HEK293 (cell line): Measurements from ENCODE around the gene LRRC7.

Experiments used
- CTCF ChIA-PET: fragments of 350-600 bp; formaldehyde crosslinking; extraction: SDS; loops from one replicate; lab custom pipeline; 2021; ENCODE audit warnings: antibody characterized with exemption; lab: Yijun Ruan, JAX
- POLR2A ChIA-PET: fragments of 300-600 bp; formaldehyde crosslinking; extraction: SDS; loops from one replicate; lab custom pipeline; 2020; ENCODE audit warnings: antibody characterized with exemption, inconsistent platforms; lab: Yijun Ruan, JAX
- H3K27ac ChIP-seq: fragments of 200-500 bp; sonication (Bioruptor generic); 2 replicates; pipeline ENCODE4 v1.5.1; 2014; ENCODE audit warnings: low read depth, low read length, control low read depth, inconsistent platforms; ENCODE audit errors: extremely low read depth
- H3K36me3 ChIP-seq, 2 experiments: fragments of 200-500 bp in 1 of 2; sonication (Bioruptor generic) in 1 of 2; 1 replicate in 1 of 2; 2 replicates in 1 of 2; pipeline ENCODE4 v1.5.1; 2014 to 2017; ENCODE audit warnings: inconsistent platforms in 2 of 2, low read length in 2 of 2; ENCODE audit not compliant: control insufficient read depth in 2 of 2, insufficient read depth in 1 of 2
- H3K4me1 ChIP-seq: fragments of 200-500 bp; sonication (Bioruptor generic); 2 replicates; pipeline ENCODE4 v1.5.1; 2014; ENCODE audit warnings: mild to moderate bottlenecking, low read length, inconsistent platforms; ENCODE audit not compliant: control insufficient read depth, insufficient read depth
- H3K4me3 ChIP-seq: 2 replicates; pipeline ENCODE4 v1.5.1; 2011; ENCODE audit warnings: low read depth, mild to moderate bottlenecking, control low read depth, low read length, moderate library complexity
- H3K9me3 ChIP-seq: fragments of 200-500 bp; sonication (Bioruptor generic); 2 replicates; pipeline ENCODE4 v1.5.1; 2014; ENCODE audit warnings: low read depth, low read length, inconsistent platforms; ENCODE audit not compliant: control insufficient read depth, insufficient read depth
- KLF1 ChIP-seq: fragments of 450-650 bp; formaldehyde crosslinking; IDR thresholded peaks from 2 replicates; pipeline ENCODE4 v1.5.1; 2016; ENCODE audit warnings: missing biosample characterization, missing genetic modification characterization
- KLF10 ChIP-seq: fragments of 450-650 bp; IDR thresholded peaks from 2 replicates; pipeline ENCODE4 v1.5.1; 2018; ENCODE audit warnings: missing biosample characterization, mild to moderate bottlenecking, missing genetic modification characterization
- MYNN ChIP-seq: fragments of 450-650 bp; formaldehyde crosslinking; IDR thresholded peaks from 2 replicates; pipeline ENCODE4 v1.5.1; 2016; ENCODE audit warnings: missing biosample characterization, missing genetic modification characterization, borderline replicate concordance
- PRDM1 ChIP-seq: fragments of 450-650 bp; formaldehyde crosslinking; IDR thresholded peaks from 2 replicates; pipeline ENCODE4; 2016; ENCODE audit warnings: missing biosample characterization, missing genetic modification characterization
- SCRT2 ChIP-seq: fragments of 450-650 bp; formaldehyde crosslinking; IDR thresholded peaks from 2 replicates; pipeline ENCODE4 v1.5.1; 2016; ENCODE audit warnings: missing biosample characterization, missing genetic modification characterization
- YY1 ChIP-seq: fragments of 450-650 bp; formaldehyde crosslinking; IDR thresholded peaks from 2 replicates; pipeline ENCODE4 v1.5.1; 2018; ENCODE audit warnings: missing biosample characterization, missing genetic modification characterization
- ZBTB7A ChIP-seq: fragments of 450-650 bp; formaldehyde crosslinking; IDR thresholded peaks from 2 replicates; pipeline ENCODE4 v1.5.1; 2016; ENCODE audit warnings: low read depth, missing biosample characterization, missing genetic modification characterization
- ZEB2 ChIP-seq: fragments of 450-650 bp; formaldehyde crosslinking; IDR thresholded peaks from 2 replicates; pipeline ENCODE4 v1.5.1; 2016; ENCODE audit warnings: missing biosample characterization, missing genetic modification characterization
- ZNF146 ChIP-seq: fragments of 450-650 bp; formaldehyde crosslinking; IDR thresholded peaks from 2 replicates; pipeline ENCODE4 v1.5.1; 2016; ENCODE audit warnings: missing biosample characterization, missing genetic modification characterization
- ZNF24 ChIP-seq: fragments of 450-650 bp; formaldehyde crosslinking; IDR thresholded peaks from 2 replicates; pipeline ENCODE4 v1.5.1; 2016; ENCODE audit warnings: missing biosample characterization, missing genetic modification characterization
- ZNF280D ChIP-seq: fragments of 450-650 bp; formaldehyde crosslinking; IDR thresholded peaks from 2 replicates; pipeline ENCODE4 v1.5.1; 2016; ENCODE audit warnings: missing biosample characterization, missing genetic modification characterization
- ZNF302 ChIP-seq: fragments of 450-650 bp; formaldehyde crosslinking; IDR thresholded peaks from 2 replicates; pipeline ENCODE4 v1.5.1; 2016; ENCODE audit warnings: missing biosample characterization, missing genetic modification characterization, low read depth
- ZNF324 ChIP-seq: fragments of 450-650 bp; formaldehyde crosslinking; IDR thresholded peaks from 2 replicates; pipeline ENCODE4 v1.5.1; 2016; ENCODE audit warnings: missing biosample characterization, missing genetic modification characterization
- ZNF366 ChIP-seq: fragments of 450-650 bp; formaldehyde crosslinking; conservative IDR thresholded peaks from 2 replicates; pipeline ENCODE4 v1.5.1; 2016; ENCODE audit warnings: missing biosample characterization, missing genetic modification characterization
- ZNF514 ChIP-seq: fragments of 450-650 bp; formaldehyde crosslinking; IDR thresholded peaks from 2 replicates; pipeline ENCODE4 v1.5.1; 2016; ENCODE audit warnings: missing biosample characterization, missing genetic modification characterization
- ZNF544 ChIP-seq: fragments of 450-650 bp; formaldehyde crosslinking; IDR thresholded peaks from 2 replicates; pipeline ENCODE4 v1.5.0; 2017; ENCODE audit warnings: missing biosample characterization, missing genetic modification characterization
- ZNF600 ChIP-seq: fragments of 450-650 bp; formaldehyde crosslinking; IDR thresholded peaks from 2 replicates; pipeline ENCODE4 v1.5.1; 2016; ENCODE audit warnings: missing biosample characterization, missing genetic modification characterization
- ZNF830 ChIP-seq: fragments of 450-650 bp; IDR thresholded peaks from 2 replicates; pipeline ENCODE4 v1.5.0; 2018; ENCODE audit warnings: missing biosample characterization, missing genetic modification characterization, low read depth, mild to moderate bottlenecking, moderate library complexity
- ZXDB ChIP-seq: fragments of 450-650 bp; formaldehyde crosslinking; IDR thresholded peaks from 2 replicates; pipeline ENCODE4 v1.5.1; 2016; ENCODE audit warnings: missing biosample characterization, missing genetic modification characterization
- TF ChIP-seq, protein P1 (sequence below): fragments of 450-650 bp; formaldehyde crosslinking; IDR thresholded peaks from 2 replicates; pipeline ENCODE4 v1.5.1; 2016; ENCODE audit warnings: missing biosample characterization, missing genetic modification characterization
- TF ChIP-seq, protein P2 (sequence below): fragments of 450-650 bp; formaldehyde crosslinking; IDR thresholded peaks from 2 replicates; pipeline ENCODE4 v1.5.1; 2016; ENCODE audit warnings: missing biosample characterization, missing genetic modification characterization, borderline replicate concordance
- TF ChIP-seq, protein P3 (sequence below): fragments of 450-650 bp; formaldehyde crosslinking; IDR thresholded peaks from 2 replicates; pipeline ENCODE4 v1.5.1; 2016; ENCODE audit warnings: missing biosample characterization, missing genetic modification characterization
- TF ChIP-seq, protein P4 (sequence below): fragments of 450-650 bp; formaldehyde crosslinking; conservative IDR thresholded peaks from 2 replicates; pipeline ENCODE4 v1.5.1; 2016; ENCODE audit warnings: low read depth, missing biosample characterization, missing genetic modification characterization

The LRRC7 gene

DNA sequence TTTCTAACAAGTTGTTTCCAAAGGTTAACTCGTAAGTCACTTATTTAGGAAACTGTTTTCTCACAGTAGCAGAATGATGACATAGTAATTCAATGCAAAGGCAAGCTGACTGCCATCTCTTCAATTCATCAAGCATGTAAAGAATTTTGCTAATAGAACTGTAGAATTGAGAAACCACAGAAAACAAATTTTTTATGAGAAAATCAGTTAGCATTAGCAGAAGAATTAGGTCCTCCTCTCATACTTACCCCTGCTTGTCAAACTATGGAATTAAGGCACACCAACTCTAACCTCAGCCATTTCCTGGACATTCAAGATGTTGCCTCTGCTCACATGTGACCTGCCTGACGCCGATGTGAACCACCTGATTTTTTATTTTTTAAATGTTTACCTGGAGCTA lies 522.4 kb downstream of the LRRC7 start:
- Histone ChIP-seq H3K9me3 (no peaks in the 10 kb centered on the region), H3K4me3 (no peak overlapping the region), H3K27ac (no peak overlapping the region), H3K4me1 (no peaks in the 10 kb centered on the region), H3K36me3 (no peaks in the 10 kb centered on the region)
- CTCF ChIA-PET = no interaction called here
- POLR2A ChIA-PET = no interaction called here
- no peak for TF ChIP-seq ZEB2
- TF ChIP-seq ZNF302 (tag by site-specific recombination) = no peak
- TF ChIP-seq ZNF544 (tag by site-specific recombination) = no peak
- TF ChIP-seq KLF10 (tag by site-specific recombination) = no peak
- TF ChIP-seq, protein P1, sequence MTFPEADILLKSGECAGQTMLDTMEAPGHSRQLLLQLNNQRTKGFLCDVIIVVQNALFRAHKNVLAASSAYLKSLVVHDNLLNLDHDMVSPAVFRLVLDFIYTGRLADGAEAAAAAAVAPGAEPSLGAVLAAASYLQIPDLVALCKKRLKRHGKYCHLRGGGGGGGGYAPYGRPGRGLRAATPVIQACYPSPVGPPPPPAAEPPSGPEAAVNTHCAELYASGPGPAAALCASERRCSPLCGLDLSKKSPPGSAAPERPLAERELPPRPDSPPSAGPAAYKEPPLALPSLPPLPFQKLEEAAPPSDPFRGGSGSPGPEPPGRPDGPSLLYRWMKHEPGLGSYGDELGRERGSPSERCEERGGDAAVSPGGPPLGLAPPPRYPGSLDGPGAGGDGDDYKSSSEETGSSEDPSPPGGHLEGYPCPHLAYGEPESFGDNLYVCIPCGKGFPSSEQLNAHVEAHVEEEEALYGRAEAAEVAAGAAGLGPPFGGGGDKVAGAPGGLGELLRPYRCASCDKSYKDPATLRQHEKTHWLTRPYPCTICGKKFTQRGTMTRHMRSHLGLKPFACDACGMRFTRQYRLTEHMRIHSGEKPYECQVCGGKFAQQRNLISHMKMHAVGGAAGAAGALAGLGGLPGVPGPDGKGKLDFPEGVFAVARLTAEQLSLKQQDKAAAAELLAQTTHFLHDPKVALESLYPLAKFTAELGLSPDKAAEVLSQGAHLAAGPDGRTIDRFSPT (tag by site-specific recombination) = no peak
- no peak for TF ChIP-seq ZNF600 (tag by site-specific recombination)
- no peak for TF ChIP-seq PRDM1 (tag by site-specific recombination)
- no peak for TF ChIP-seq ZBTB7A
- no peak for TF ChIP-seq KLF1 (tag by site-specific recombination)
- TF ChIP-seq, protein P2, sequence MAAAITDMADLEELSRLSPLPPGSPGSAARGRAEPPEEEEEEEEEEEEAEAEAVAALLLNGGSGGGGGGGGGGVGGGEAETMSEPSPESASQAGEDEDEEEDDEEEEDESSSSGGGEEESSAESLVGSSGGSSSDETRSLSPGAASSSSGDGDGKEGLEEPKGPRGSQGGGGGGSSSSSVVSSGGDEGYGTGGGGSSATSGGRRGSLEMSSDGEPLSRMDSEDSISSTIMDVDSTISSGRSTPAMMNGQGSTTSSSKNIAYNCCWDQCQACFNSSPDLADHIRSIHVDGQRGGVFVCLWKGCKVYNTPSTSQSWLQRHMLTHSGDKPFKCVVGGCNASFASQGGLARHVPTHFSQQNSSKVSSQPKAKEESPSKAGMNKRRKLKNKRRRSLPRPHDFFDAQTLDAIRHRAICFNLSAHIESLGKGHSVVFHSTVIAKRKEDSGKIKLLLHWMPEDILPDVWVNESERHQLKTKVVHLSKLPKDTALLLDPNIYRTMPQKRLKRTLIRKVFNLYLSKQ = no peak
- no peak for TF ChIP-seq ZNF146

GRCh38 chr1:70090875-70091274 lies 523.2 kb downstream of the LRRC7 start:
- H3K36me3 ChIP-seq = no peaks in the 10 kb centered on the region
- ChIA-PET POLR2A (no interaction called here), CTCF (no interaction called here)
- TF ChIP-seq ZNF366 (tag by site-specific recombination) = no peak
- 0 out of 2 replicates have a peak, but pooled peaks have one; percentile 13 for TF ChIP-seq SCRT2 (tag by site-specific recombination)
- TF ChIP-seq ZNF514 (tag by site-specific recombination) = no peak
- TF ChIP-seq ZNF324 (tag by site-specific recombination) = no peak
- no peak overlapping the region for H3K4me3 ChIP-seq
- no peak overlapping the region for H3K27ac ChIP-seq
- H3K9me3 ChIP-seq = no peaks in the 10 kb centered on the region
- H3K4me1 ChIP-seq = no peaks in the 10 kb centered on the region

GRCh38 chr1:70091811-70092210 lies 524.1 kb downstream of the LRRC7 start:
- Histone ChIP-seq H3K9me3 (no peaks in the 10 kb centered on the region), H3K27ac (no peak overlapping the region), H3K4me3 (no peak overlapping the region), H3K4me1 (no peaks in the 10 kb centered on the region), H3K36me3 (no peaks in the 10 kb centered on the region)
- CTCF ChIA-PET = interaction anchor here (1.0 kb wide), 1 partner anchor 42 kb away, joined by 3 read pairs; no protein-coding TSS in a partner anchor
- POLR2A ChIA-PET = no interaction called here
- TF ChIP-seq, protein P3, sequence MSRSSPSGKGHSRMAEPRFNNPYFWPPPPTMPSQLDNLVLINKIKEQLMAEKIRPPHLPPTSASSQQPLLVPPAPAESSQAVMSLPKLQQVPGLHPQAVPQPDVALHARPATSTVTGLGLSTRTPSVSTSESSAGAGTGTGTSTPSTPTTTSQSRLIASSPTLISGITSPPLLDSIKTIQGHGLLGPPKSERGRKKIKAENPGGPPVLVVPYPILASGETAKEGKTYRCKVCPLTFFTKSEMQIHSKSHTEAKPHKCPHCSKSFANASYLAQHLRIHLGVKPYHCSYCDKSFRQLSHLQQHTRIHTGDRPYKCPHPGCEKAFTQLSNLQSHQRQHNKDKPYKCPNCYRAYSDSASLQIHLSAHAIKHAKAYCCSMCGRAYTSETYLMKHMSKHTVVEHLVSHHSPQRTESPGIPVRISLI (tag by site-specific recombination) = no peak
- TF ChIP-seq YY1 (tag by site-specific recombination) (no peak), ZNF830 (tag by site-specific recombination) (no peak), MYNN (tag by site-specific recombination) (no peak), ZXDB (tag by site-specific recombination) (no peak), ZNF24 (tag by site-specific recombination) (no peak), ZNF280D (tag by site-specific recombination) (no peak)
- TF ChIP-seq, protein P4, sequence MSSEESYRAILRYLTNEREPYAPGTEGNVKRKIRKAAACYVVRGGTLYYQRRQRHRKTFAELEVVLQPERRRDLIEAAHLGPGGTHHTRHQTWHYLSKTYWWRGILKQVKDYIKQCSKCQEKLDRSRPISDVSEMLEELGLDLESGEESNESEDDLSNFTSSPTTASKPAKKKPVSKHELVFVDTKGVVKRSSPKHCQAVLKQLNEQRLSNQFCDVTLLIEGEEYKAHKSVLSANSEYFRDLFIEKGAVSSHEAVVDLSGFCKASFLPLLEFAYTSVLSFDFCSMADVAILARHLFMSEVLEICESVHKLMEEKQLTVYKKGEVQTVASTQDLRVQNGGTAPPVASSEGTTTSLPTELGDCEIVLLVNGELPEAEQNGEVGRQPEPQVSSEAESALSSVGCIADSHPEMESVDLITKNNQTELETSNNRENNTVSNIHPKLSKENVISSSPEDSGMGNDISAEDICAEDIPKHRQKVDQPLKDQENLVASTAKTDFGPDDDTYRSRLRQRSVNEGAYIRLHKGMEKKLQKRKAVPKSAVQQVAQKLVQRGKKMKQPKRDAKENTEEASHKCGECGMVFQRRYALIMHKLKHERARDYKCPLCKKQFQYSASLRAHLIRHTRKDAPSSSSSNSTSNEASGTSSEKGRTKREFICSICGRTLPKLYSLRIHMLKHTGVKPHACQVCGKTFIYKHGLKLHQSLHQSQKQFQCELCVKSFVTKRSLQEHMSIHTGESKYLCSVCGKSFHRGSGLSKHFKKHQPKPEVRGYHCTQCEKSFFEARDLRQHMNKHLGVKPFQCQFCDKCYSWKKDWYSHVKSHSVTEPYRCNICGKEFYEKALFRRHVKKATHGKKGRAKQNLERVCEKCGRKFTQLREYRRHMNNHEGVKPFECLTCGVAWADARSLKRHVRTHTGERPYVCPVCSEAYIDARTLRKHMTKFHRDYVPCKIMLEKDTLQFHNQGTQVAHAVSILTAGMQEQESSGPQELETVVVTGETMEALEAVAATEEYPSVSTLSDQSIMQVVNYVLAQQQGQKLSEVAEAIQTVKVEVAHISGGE = no peak
